ENCODE results near the gene BEST4.

The BEST4 gene

GRCh38 chr1:44777547-44777946 lies 10.4 kb downstream of the BEST4 start:
- Histone ChIP-seq H3K4me1 (ENCODE audit: control insufficient read depth, insufficient read depth, low read length) (no peaks in the 10 kb centered on the region), H3K27ac (ENCODE audit: extremely low read depth, low read depth, low read length) (peak overlapping the region; percentile 99; the same call in 1 of the 2 replicates), H3K9me3 (ENCODE audit: control insufficient read depth, insufficient read depth, low read depth, low read length) (no peaks in the 10 kb centered on the region), H3K4me3 (ENCODE audit: low read depth, low read length) (no peak overlapping the region; the same call in 1 of the 2 replicates), H3K36me3 (ENCODE audit: control insufficient read depth in 2 of 2, insufficient read depth in 1 of 2, low read length in 2 of 2) (peaks cover 36 to 66% of the 10 kb centered on the region in 2 experiments; a peak in 2 of 3 replicates)
- TF ChIP-seq ZNF146 (tag by site-specific recombination; IDR thresholded peaks at IDR 0.05): no peak
- TF ChIP-seq ZNF354C (tag by site-specific recombination; IDR thresholded peaks at IDR 0.05; ENCODE audit: borderline replicate concordance, low read depth): no peak
- TF ChIP-seq ZNF214 (tag by site-specific recombination; IDR thresholded peaks at IDR 0.05; ENCODE audit: borderline replicate concordance): no peak
- TF ChIP-seq ZNF2 (tag by site-specific recombination; IDR thresholded peaks at IDR 0.05): no peak
- no peak for TF ChIP-seq ZFP41 (tag by site-specific recombination; IDR thresholded peaks at IDR 0.05; ENCODE audit: borderline replicate concordance)
- no peak for TF ChIP-seq ZNF624 (tag by site-specific recombination; IDR thresholded peaks at IDR 0.05)
- TF ChIP-seq ZNF558 (tag by site-specific recombination; IDR thresholded peaks at IDR 0.05): no peak
- TF ChIP-seq ZNF529 (tag by site-specific recombination; IDR thresholded peaks at IDR 0.05; ENCODE audit: insufficient replicate concordance): no peak
- TF ChIP-seq YY1 (tag by site-specific recombination; IDR thresholded peaks at IDR 0.05): no peak
- no peak for TF ChIP-seq ZNF37A (tag by site-specific recombination; IDR thresholded peaks at IDR 0.05)
- no peak for TF ChIP-seq KLF9 (tag by site-specific recombination; IDR thresholded peaks at IDR 0.05; ENCODE audit: low read depth)
- ChIA-PET CTCF (interaction anchor here (1.0 to 1.3 kb wide), 2 partner anchors 9 to 46 kb away, joined by 5 to 6 read pairs; partner anchors contain the start of gene RNU5D-1), POLR2A (interaction anchor here (0.6 to 1.0 kb wide), 6 partner anchors 15 to 234 kb away, joined by 3 to 5 read pairs (median 3); partner anchors contain the start of gene UROD)

DNA sequence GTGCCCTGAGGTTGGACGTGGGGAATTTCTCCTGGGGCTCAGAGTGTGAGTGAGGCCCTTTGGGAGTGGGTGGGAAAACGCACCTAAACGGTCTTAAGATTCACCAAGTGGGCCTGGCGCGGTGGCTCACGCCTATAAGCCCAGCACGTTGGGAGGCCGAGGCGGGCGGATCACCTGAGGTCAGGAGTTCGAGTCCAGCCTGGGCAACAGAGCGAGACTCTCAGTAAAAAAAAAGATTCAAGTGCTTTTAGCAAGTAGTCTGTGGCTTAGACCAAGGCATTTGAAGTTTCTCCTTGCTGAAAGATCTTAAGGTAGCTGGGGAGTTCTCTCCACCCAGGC lies 11.3 kb downstream of the BEST4 start:
- TF ChIP-seq ZNF624 (tag by site-specific recombination; IDR thresholded peaks at IDR 0.05): no peak
- TF ChIP-seq, protein P1, sequence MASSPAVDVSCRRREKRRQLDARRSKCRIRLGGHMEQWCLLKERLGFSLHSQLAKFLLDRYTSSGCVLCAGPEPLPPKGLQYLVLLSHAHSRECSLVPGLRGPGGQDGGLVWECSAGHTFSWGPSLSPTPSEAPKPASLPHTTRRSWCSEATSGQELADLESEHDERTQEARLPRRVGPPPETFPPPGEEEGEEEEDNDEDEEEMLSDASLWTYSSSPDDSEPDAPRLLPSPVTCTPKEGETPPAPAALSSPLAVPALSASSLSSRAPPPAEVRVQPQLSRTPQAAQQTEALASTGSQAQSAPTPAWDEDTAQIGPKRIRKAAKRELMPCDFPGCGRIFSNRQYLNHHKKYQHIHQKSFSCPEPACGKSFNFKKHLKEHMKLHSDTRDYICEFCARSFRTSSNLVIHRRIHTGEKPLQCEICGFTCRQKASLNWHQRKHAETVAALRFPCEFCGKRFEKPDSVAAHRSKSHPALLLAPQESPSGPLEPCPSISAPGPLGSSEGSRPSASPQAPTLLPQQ (tag by site-specific recombination; IDR thresholded peaks at IDR 0.05): no peak
- no peak for TF ChIP-seq ZNF777 (tag by site-specific recombination; IDR thresholded peaks at IDR 0.05; ENCODE audit: borderline replicate concordance)
- TF ChIP-seq YY1 (tag by site-specific recombination; IDR thresholded peaks at IDR 0.05): no peak
- TF ChIP-seq ZBTB6 (tag by site-specific recombination; IDR thresholded peaks at IDR 0.05): no peak
- TF ChIP-seq ZFP37 (tag by site-specific recombination; IDR thresholded peaks at IDR 0.05): no peak
- no peak for TF ChIP-seq ZNF341 (tag by site-specific recombination; IDR thresholded peaks at IDR 0.05; ENCODE audit: low read depth)
- no peak for TF ChIP-seq ZNF610 (tag by site-specific recombination; IDR thresholded peaks at IDR 0.05; ENCODE audit: borderline replicate concordance)
- no peak for TF ChIP-seq ZBTB7A (tag by site-specific recombination; IDR thresholded peaks at IDR 0.05; ENCODE audit: low read depth)
- TF ChIP-seq ZFHX2 (tag by site-specific recombination; conservative IDR thresholded peaks at IDR 0.05): peak; percentile 37; the same call in 1 of the 2 replicates
- TF ChIP-seq ZNF121 (tag by site-specific recombination; IDR thresholded peaks at IDR 0.05): peak; percentile 84
- TF ChIP-seq ZNF521 (tag by site-specific recombination; IDR thresholded peaks at IDR 0.05): no peak
- TF ChIP-seq ZNF2 (tag by site-specific recombination; IDR thresholded peaks at IDR 0.05): 0 out of 2 replicates have a peak, but pooled peaks have one; percentile 4
- no peak for TF ChIP-seq ZNF423 (tag by site-specific recombination; IDR thresholded peaks at IDR 0.05)
- TF ChIP-seq, protein P2, sequence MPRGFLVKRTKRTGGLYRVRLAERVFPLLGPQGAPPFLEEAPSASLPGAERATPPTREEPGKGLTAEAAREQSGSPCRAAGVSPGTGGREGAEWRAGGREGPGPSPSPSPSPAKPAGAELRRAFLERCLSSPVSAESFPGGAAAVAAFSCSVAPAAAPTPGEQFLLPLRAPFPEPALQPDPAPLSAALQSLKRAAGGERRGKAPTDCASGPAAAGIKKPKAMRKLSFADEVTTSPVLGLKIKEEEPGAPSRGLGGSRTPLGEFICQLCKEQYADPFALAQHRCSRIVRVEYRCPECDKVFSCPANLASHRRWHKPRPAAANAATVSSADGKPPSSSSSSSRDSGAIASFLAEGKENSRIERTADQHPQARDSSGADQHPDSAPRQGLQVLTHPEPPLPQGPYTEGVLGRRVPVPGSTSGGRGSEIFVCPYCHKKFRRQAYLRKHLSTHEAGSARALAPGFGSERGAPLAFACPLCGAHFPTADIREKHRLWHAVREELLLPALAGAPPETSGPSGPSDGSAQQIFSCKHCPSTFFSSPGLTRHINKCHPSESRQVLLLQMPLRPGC (tag by site-specific recombination; IDR thresholded peaks at IDR 0.05): no peak
- no peak for TF ChIP-seq ZNF112 (tag by site-specific recombination; IDR thresholded peaks at IDR 0.05)
- TF ChIP-seq GLI2 (tag by site-specific recombination; IDR thresholded peaks at IDR 0.05; ENCODE audit: borderline replicate concordance, low read depth): no peak
- no peak for TF ChIP-seq ZNF26 (tag by site-specific recombination; IDR thresholded peaks at IDR 0.05)
- H3K4me3 ChIP-seq (ENCODE audit: low read depth, low read length): peak overlapping the region; percentile 63
- H3K36me3 ChIP-seq (ENCODE audit: control insufficient read depth in 2 of 2, insufficient read depth in 1 of 2, low read length in 2 of 2): peaks cover 36 to 61% of the 10 kb centered on the region in 2 experiments; a peak in 2 of 3 replicates
- no peaks in the 10 kb centered on the region for H3K4me1 ChIP-seq (ENCODE audit: control insufficient read depth, insufficient read depth, low read length)
- peak overlapping the region; percentile 99 for H3K27ac ChIP-seq (ENCODE audit: extremely low read depth, low read depth, low read length)
- POLR2A ChIA-PET: interaction anchor here (1.0 to 3.1 kb wide), 13 partner anchors 8 to 527 kb away, joined by 5 to 41 read pairs (median 17); partner anchors contain the start of genes ARMH1, BEST4, BTBD19 and HECTD3
- H3K9me3 ChIP-seq (ENCODE audit: control insufficient read depth, insufficient read depth, low read depth, low read length): no peaks in the 10 kb centered on the region
- CTCF ChIA-PET: interaction anchor here (0.6 to 2.2 kb wide), 3 partner anchors 9 to 46 kb away, joined by 3 to 11 read pairs (median 6); partner anchors contain the start of genes BEST4 and RNU5D-1

Measured in HEK293 (cell line).